ENCODE results near the gene SPRYD3.
"Not testable (repeated sequence)": the region's sequence is repeated elsewhere in the genome, so short reads cannot be mapped to it uniquely, and the experiment has no call there.

Gene SPRYD3

GRCh38 chr12:53079226-53080117 is at the start of gene SPRYD3:
Gene SPRYD3, minus strand, starts transcription at chr12:53079390. Its CDS starts 57 bp downstream, at chr12:53079333.
- DNase-seq = peak; percentile 96

DNA sequence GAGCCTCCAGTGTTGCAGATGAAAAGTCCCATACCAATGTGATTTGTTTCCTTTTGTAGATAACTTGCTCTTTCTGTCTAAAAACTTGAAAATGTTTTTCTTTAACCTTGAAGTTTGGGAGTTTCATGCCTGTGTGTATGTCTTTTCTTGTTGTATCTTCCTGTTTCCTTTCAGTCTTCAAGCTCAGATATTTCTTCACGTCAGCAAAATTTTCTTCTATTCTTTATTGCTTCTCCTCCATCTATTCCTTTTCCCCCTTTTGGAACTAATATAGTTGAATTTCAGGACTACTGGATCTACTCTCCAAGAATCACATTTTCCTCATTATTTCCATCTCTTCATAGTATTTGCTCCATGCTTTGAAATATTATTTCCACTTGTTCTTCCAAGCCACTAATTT is 48.0 kb upstream of the SPRYD3 start:
- DNase-seq = no peak

DNA sequence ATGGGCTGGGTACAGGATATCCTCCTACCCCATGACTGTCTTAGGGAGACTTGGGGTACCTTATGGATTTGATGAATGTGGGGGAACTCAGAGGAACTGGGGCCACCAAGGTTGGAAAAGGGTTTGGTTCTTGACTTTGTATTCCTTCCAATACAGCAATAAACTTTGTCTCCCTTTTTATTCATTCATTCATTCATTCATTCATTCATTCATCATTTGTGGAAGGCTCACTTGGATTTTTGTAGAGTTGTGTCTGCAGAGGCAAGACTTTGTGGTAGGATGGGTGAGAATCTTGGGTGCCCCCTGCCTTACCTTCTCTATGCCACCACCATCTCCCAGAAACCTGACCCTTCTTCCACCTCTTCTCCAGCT is 45.1 kb upstream of the SPRYD3 start:
- DNase-seq = no peak

- no peak for DNase-seq
Measured at GRCh38 chr12:53123578-53124351, 44.6 kb upstream of the SPRYD3 start.

DNA sequence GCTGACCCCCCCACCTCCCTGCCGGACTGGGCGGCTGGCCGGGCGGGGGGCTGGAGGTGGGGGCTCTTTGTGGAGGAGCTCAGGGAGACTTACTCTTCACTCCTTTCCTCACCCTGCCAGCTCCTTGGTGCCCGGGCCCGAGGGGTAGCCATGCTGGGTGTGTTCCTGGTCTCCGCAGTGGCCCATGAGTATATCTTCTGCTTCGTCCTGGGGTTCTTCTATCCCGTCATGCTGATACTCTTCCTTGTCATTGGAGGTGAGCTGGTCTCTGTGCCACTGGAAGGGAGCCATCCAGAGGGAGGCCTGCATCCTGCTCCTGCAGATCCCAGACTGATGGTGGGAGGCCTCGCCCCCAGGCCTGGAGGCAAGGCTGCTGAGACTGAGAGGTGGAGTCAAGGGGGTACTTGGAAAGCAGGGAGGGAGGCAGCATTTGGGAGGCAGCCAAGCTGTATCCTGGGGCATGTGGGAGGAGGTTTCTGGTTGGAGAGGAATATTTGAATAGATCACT is 43.8 kb upstream of the SPRYD3 start:
- no peak for DNase-seq

- no peak for DNase-seq
Measured at GRCh38 chr12:53120685-53121525, 41.7 kb upstream of the SPRYD3 start.

DNA sequence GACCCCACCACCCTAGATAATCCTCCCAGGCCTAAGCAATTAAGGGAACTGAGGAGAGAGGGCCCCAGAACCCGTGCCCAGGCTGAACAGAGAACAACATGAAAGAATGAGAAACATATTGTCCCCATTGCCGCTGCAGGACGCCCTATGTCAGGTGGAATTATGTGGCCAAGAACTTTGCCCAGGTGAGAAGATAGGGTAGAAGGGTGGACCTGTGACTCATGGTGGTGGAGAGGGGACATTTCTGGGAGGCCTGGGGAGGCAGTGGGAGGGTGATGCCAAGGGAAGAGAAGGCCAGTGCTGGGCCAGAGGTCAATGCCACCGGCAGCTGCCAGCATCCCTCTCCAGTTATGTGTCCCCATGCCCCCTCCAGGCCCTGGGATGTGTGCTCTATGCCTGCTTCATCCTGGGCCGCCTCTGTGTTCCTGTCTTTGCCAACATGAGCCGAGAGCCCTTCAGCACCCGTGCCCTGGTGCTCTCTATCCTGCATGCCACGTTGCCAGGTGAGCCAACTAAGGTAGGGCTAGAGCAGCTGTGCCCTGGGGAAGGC is 39.6 kb upstream of the SPRYD3 start:
- no peak for DNase-seq

- no peak for DNase-seq
Measured at GRCh38 chr12:53115891-53116648, 36.9 kb upstream of the SPRYD3 start.

- no peak for DNase-seq
Measured at GRCh38 chr12:53115112-53115890, 36.1 kb upstream of the SPRYD3 start.

DNA sequence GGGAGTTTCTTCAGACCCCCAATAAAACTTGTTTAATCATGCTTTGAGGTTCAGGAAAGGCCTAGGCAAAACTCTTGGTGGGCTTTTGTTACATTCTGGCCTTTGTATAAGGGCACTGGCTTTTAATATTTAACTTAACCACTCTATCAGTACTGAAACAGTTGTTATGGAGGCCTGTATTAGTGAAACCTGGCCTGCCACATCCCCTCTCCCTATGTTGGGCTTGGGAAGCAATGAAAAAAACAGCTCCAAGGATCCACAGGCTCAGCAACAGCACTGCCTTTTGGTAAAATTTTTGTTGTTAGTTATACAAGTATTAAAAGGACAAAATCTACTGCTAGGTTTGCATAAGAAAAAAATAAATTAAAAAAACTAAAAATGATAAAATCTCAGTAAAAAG is 34.8 kb upstream of the SPRYD3 start:
- no peak for DNase-seq

- no peak for DNase-seq
Measured at GRCh38 chr12:53113136-53113705, 34.0 kb upstream of the SPRYD3 start.

GRCh38 chr12:53112431-53112830 is 33.2 kb upstream of the SPRYD3 start:
- not testable (repeated sequence) for DNase-seq

DNA sequence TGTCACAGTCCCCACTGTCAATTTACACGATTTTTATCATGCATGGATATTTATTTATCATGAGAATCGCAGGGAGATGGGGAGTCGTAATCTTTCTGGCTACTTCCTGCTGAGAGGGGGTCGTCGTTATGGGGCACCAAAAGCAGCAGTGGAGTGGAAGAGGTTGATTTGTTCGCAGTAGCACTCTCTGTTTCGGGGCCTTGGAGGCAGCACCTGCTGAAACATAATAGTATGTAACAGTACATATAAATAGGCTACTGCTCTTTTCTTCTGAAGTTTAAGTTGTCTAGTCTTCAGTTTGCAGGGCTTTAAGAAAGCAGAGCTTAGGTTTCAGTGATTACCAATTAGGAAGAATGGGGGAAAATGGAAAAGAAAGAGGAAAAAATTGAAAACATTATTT is 27.9 kb upstream of the SPRYD3 start:
- DNase-seq = no peak

- DNase-seq = no peak
Measured at GRCh38 chr12:53105712-53106439, 26.7 kb upstream of the SPRYD3 start.

DNA sequence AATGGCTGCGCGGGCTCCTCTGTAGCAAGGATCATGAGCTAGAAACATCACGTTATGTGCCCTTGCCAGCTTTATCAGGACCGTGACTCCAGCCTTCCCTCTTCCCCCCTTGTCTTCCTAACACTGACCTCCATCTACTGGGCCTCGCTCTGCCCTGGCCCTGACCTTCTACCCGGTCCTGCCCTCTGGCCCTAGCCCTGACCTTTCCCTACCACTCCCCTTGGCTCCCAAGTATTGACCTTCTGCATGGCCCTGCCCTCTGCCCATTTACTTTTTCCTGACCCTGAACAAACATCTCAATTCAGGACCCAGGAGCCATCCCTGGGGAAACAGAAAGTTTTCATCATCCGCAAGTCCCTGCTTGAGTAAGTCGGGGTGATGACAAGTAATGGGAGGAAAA is 26.1 kb upstream of the SPRYD3 start:
- no peak for DNase-seq

- DNase-seq = peak; percentile 13
Measured at GRCh38 chr12:53103860-53104305, 24.7 kb upstream of the SPRYD3 start.

DNA sequence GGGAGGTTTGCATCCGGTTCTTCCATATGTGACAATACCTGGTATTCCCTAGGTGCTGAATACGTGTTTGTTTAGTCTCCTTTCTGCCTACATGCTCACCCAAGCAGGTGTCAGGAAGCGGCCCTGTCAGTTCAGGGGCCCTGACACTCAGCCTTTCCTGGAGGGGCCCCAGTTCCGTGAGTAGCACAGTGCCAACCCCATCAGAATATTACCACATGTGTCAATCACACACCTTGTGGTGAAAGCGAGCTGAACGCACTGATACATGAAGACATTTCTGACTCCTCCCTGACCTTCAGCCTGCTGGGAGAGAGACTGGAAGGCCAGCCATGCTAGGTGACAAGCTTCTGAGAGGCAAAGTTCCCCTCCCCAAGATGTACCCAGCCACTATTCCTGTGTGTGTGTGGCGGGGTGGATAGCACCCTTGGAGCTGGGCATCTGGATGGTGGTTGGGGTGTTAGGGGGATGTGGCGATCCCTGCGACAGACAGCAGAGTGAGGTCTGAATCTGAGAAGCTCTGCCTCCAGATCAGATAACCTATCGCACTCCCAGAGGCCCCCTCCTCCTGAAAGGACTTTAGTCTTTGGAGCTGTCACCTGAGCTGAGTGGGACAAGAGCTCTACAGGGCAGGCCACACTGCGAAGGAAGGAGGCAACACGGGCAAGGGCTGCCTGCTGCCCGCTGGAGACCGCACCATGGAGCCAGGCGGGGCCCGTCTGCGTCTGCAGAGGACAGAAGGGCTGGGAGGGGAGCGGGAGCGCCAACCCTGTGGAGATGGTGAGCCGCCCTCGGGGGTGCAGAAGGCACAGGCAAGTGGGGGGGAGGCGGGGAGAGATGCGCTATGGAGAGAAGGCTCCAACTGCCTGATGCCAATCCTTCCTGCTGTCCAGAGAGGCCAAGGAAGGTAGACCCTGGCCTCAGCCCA is 24.0 kb upstream of the SPRYD3 start, which contains the start of gene SOAT2:
Gene SOAT2, plus strand, starts transcription at position 604 of the 925 bp plus-strand sequence. Its CDS starts 92 bp downstream, at position 696.
- DNase-seq = peak; percentile 61

Data from CD4-positive, alpha-beta T cell treated with Interleukin-4 for 4 hours (primary cell).